Transverse colon (tissue), 4 donors: ENCODE measurements around the gene TNS3.

Source experiments
- CTCF ChIP-seq, 5 experiments: fragments of 200-600 bp in 3 of 5; fragments of 450-650 bp in 2 of 5; sonication (generic) in 3 of 5; IDR thresholded peaks; 1 replicate in 2 of 5; 2 replicates in 3 of 5; pipeline ENCODE4 v1.5.1; 2016 to 2017; ENCODE audit warnings: antibody characterized with exemption in 5 of 5, inconsistent platforms in 3 of 5, mild to moderate bottlenecking in 2 of 5, moderate library complexity in 1 of 5
- POLR2AphosphoS5 ChIP-seq, 3 donors: sonication (generic); formaldehyde crosslinking; IDR thresholded peaks; one replicate each; pipeline ENCODE4 v1.6.1; 2016; ENCODE audit warnings: antibody characterized with exemption in 3 of 3

DNA sequence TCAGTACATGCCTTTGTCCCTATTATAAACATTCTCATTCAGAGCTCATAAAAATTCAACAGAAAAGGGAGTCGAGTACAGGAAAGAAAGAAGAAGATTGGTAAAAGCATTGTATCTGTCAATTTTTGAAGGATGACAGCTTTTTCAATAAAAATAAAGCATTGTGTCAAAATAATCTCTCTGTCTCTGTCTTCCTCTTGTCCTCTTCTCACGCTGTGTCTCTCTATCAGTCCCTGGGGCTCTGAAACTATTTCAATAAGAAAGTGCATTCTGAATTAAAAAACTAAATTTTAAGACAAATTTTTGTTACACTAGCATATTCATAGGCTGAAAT is 248.4 kb downstream of the TNS3 start:
- TF ChIP-seq CTCF (IDR thresholded peaks at IDR 0.05) (no peak), POLR2AphosphoS5 (IDR thresholded peaks at IDR 0.05) (no peak)
